ENCODE data around the gene EYA2.
"Not testable (repeated sequence)": the region's sequence is repeated elsewhere in the genome, so short reads cannot be mapped to it uniquely, and the experiment has no call there.

EYA2 gene

GRCh38 chr20:46894579-46894958, at the start of gene EYA2:
Gene EYA2, plus strand, starts transcription at chr20:46894843. Its CDS starts 95,168 bp downstream, at chr20:46990011.
- DNase-seq (ENCODE audit: low read depth in 2 of 2): no peak

GRCh38 chr20:46844965-46845364, 49.7 kb upstream of the EYA2 start:
- DNase-seq (ENCODE audit: low read depth in 2 of 2): no peak

- DNase-seq (ENCODE audit: low read depth in 2 of 2): no peak
These were observed 45.4 kb upstream of the EYA2 start for GRCh38 chr20:46849269-46849668.

- DNase-seq (ENCODE audit: low read depth in 2 of 2): no peak
These were observed 44.9 kb upstream of the EYA2 start for GRCh38 chr20:46849751-46850150.

- no peak for DNase-seq (ENCODE audit: low read depth in 2 of 2)
These were observed 44.2 kb upstream of the EYA2 start for GRCh38 chr20:46850416-46850815.

GRCh38 chr20:46850896-46851295, 43.7 kb upstream of the EYA2 start:
- DNase-seq (ENCODE audit: low read depth in 2 of 2): no peak

GRCh38 chr20:46851746-46852145, 42.9 kb upstream of the EYA2 start:
- DNase-seq (ENCODE audit: low read depth in 2 of 2): no peak

- DNase-seq (ENCODE audit: low read depth in 2 of 2): no peak
These were observed 42.3 kb upstream of the EYA2 start for GRCh38 chr20:46852313-46852712.

- no peak for DNase-seq (ENCODE audit: low read depth in 2 of 2)
These were observed 40.7 kb upstream of the EYA2 start for GRCh38 chr20:46853926-46854325.

- DNase-seq (ENCODE audit: low read depth in 2 of 2): no peak
These were observed 37.4 kb upstream of the EYA2 start for GRCh38 chr20:46857061-46857831.

- DNase-seq (ENCODE audit: low read depth in 2 of 2): no peak
These were observed 28.8 kb upstream of the EYA2 start for GRCh38 chr20:46865824-46866223.

GRCh38 chr20:46870041-46870440, 24.6 kb upstream of the EYA2 start:
- no peak for DNase-seq (ENCODE audit: low read depth in 2 of 2)

GRCh38 chr20:46872328-46873211, 22.1 kb upstream of the EYA2 start:
- no peak for DNase-seq (ENCODE audit: low read depth in 2 of 2)

- no peak for DNase-seq (ENCODE audit: low read depth in 2 of 2)
These were observed 19.6 kb upstream of the EYA2 start for GRCh38 chr20:46875059-46875458.

- DNase-seq (ENCODE audit: low read depth in 2 of 2): no peak
These were observed 15.3 kb upstream of the EYA2 start for GRCh38 chr20:46879386-46879785.

- not testable (repeated sequence) for DNase-seq (ENCODE audit: low read depth in 2 of 2)
These were observed 14.7 kb upstream of the EYA2 start for GRCh38 chr20:46879963-46880362.

GRCh38 chr20:46883892-46884291, 10.8 kb upstream of the EYA2 start:
- no peak for DNase-seq (ENCODE audit: low read depth in 2 of 2)

- no peak for DNase-seq (ENCODE audit: low read depth in 2 of 2)
These were observed 4.0 kb upstream of the EYA2 start for GRCh38 chr20:46890682-46891081.

- DNase-seq (ENCODE audit: low read depth in 2 of 2): no peak
These were observed 1.6 kb upstream of the EYA2 start for GRCh38 chr20:46893051-46893450.

- no peak for DNase-seq (ENCODE audit: low read depth in 2 of 2)
These were observed 615 bp upstream of the EYA2 start for GRCh38 chr20:46893877-46894578.

GRCh38 chr20:46894971-46895905, 595 bp downstream of the EYA2 start:
- no peak for DNase-seq (ENCODE audit: low read depth in 2 of 2)
